Keratinocyte (primary cell): ENCODE data around the gene SCAPER.

Experiments used
- EZH2 ChIP-seq: IDR thresholded peaks from one replicate; pipeline ENCODE4 v1.6.1; 2012; ENCODE audit warnings: inconsistent platforms, mild to moderate bottlenecking, low read length, moderate library complexity
- TF ChIP-seq, protein P1 (sequence below), 3 experiments: IDR thresholded peaks in 1 of 3; conservative IDR thresholded peaks in 1 of 3; optimal IDR thresholded peaks in 1 of 3; 2 replicates in 2 of 3; 3 replicates in 1 of 3; pipeline versions ENCODE3 to v1.5.1; 2011; ENCODE audit warnings: low read length in 3 of 3, mild to moderate bottlenecking in 3 of 3, moderate library complexity in 2 of 3, control low read depth in 1 of 3, inconsistent platforms in 1 of 3; ENCODE audit not compliant: insufficient read depth in 2 of 3; ENCODE audit errors: extremely low read depth in 1 of 3

DNA sequence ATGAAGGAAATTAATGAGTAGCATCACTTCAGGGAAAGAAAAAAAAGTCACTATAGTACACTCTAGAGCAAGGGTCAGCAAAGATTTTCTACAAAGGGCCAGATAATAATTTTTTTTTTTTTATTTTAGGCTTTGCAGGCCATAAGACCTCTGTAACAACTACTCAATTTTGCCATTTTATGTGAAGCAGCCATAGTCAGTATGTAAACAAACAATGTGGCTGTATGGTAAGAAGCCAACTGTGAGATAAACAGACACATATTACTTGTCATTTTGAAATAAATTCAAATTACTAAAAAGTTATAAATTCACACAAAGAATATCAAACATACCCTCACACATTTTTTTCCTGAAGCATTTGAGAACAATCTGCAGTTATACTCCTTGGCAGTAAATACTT is 40.6 kb downstream of the SCAPER start:
- TF ChIP-seq, protein P1, sequence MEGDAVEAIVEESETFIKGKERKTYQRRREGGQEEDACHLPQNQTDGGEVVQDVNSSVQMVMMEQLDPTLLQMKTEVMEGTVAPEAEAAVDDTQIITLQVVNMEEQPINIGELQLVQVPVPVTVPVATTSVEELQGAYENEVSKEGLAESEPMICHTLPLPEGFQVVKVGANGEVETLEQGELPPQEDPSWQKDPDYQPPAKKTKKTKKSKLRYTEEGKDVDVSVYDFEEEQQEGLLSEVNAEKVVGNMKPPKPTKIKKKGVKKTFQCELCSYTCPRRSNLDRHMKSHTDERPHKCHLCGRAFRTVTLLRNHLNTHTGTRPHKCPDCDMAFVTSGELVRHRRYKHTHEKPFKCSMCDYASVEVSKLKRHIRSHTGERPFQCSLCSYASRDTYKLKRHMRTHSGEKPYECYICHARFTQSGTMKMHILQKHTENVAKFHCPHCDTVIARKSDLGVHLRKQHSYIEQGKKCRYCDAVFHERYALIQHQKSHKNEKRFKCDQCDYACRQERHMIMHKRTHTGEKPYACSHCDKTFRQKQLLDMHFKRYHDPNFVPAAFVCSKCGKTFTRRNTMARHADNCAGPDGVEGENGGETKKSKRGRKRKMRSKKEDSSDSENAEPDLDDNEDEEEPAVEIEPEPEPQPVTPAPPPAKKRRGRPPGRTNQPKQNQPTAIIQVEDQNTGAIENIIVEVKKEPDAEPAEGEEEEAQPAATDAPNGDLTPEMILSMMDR (optimal IDR thresholded peaks at IDR 0.05 in 1 of 3, IDR thresholded peaks at IDR 0.05 in 1 of 3, conservative IDR thresholded peaks at IDR 0.05 in 1 of 3; ENCODE audit: extremely low read depth in 1 of 3, insufficient read depth in 2 of 3, low read length in 3 of 3), result no peak
- no peak for TF ChIP-seq EZH2
